ENCODE results near the gene DCAF7.

The DCAF7 gene

DNA sequence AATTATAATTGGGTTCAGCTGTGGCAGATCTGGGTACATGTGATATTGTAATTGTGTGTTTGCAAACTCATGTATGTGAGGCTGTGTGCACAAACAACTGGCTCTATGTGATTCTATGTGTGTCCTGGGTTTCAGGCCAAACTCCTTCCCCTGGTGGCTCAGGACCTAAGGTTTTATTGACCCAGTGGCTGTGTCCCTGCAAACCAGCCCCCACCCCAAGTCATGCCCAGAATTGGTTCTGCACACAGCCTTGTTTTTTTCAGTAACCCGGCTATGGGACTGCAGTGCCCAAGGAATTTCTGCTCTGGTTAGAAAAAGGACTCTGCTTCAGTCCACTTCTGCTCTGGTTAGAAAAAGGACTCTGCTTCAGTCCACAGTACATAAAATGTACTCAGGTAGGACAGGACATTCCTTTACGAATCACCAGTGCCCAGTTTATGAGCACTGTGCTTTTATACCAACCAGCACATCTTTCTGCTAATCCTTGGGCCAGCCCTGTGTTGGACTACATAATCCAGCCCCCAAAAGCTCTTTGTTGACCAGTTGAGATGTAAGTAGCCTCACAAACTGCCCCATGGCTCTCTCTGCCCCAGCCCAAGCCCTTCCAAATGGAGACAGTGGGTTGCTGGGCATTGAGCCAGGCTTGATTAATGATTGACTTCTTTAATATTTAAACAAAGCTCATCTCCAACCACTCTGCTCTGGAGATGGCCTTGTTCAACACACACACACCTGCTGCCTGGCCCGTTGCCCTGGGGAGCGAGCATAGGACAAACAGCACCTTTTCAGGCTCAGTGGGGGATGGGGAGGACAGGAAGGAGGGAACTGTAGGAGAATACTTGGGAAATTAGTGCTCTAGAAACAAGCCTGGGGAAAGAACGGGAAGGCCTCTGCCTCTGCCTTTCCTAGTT, 30.1 kb upstream of the DCAF7 start:
- Histone ChIP-seq H3K9ac (ENCODE audit: low read length) (no peak overlapping the region), H3K9me2 (replicated peaks; ENCODE audit: insufficient read depth, low read length) (no peaks in the 10 kb centered on the region), H3K36me3 (replicated peaks; ENCODE audit: insufficient read depth, low read length) (no peaks in the 10 kb centered on the region), H3K9me3 (replicated peaks; ENCODE audit: insufficient read depth, low read length) (no peaks in the 10 kb centered on the region), H3K4me1 (ENCODE audit: low read length) (no peaks in the 10 kb centered on the region), H2AFZ (ENCODE audit: low read length) (no peak overlapping the region), H3K27ac (ENCODE audit: low read length) (no peak overlapping the region), H3F3A (ENCODE audit: insufficient read depth, low read length) (no peaks in the 10 kb centered on the region), H4K20me1 (ENCODE audit: insufficient read depth, low read length) (no peaks in the 10 kb centered on the region), H3K4me2 (ENCODE audit: low read depth, low read length) (no peak overlapping the region), H3K79me2 (ENCODE audit: low read length) (no peaks in the 10 kb centered on the region), H3K4me3 (ENCODE audit: low read length) (no peak overlapping the region), H3K27me3 (replicated peaks; ENCODE audit: insufficient read depth, low read length) (peaks cover 32% of the 10 kb centered on the region)
- TF ChIP-seq EZH2 (optimal IDR thresholded peaks at IDR 0.05; ENCODE audit: low read depth, low read length) (no peak), EZH2phosphoT487 (IDR thresholded peaks at IDR 0.05; ENCODE audit: low read length) (no peak)
- TF ChIP-seq, protein P1, sequence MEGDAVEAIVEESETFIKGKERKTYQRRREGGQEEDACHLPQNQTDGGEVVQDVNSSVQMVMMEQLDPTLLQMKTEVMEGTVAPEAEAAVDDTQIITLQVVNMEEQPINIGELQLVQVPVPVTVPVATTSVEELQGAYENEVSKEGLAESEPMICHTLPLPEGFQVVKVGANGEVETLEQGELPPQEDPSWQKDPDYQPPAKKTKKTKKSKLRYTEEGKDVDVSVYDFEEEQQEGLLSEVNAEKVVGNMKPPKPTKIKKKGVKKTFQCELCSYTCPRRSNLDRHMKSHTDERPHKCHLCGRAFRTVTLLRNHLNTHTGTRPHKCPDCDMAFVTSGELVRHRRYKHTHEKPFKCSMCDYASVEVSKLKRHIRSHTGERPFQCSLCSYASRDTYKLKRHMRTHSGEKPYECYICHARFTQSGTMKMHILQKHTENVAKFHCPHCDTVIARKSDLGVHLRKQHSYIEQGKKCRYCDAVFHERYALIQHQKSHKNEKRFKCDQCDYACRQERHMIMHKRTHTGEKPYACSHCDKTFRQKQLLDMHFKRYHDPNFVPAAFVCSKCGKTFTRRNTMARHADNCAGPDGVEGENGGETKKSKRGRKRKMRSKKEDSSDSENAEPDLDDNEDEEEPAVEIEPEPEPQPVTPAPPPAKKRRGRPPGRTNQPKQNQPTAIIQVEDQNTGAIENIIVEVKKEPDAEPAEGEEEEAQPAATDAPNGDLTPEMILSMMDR (IDR thresholded peaks at IDR 0.05; ENCODE audit: low read length), result no peak
- no peak for DNase-seq

DNA sequence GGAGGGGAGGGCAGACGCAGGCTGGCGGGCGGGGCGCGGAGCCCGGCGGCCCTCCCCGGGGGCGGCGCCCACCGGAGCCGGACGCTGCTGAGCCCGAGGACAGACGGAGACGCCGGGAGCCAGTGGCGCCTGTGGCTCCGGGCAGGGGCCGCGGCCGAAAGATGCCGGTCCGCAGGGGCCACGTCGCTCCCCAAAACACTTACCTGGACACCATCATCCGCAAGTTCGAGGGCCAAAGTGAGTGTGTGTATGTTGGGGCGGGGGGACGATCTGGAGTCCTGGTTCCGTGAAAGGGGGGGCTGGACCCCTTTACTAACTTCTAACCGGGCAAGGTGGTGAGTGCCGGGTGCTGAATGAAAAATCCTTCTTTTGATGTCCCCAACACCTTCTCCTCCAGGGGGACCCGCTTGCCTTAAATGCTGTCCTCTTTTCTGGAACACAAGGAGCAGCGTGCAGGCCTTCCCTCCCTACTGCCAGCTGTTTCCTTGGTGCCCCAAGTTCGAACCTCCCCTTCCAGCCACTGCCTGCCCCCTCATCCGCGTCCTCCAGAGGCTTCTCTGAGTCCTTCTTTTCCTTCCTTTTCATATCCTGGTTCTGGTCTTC, 26.9 kb upstream of the DCAF7 start, which contains the start of gene KCNH6:
Gene KCNH6 (plus strand): TSS at position 106 of the 603 bp plus-strand sequence. CDS start 56 bp downstream, at position 162.
- Histone ChIP-seq H4K20me1 (ENCODE audit: insufficient read depth, low read length) (no peaks in the 10 kb centered on the region), H3K27ac (ENCODE audit: low read length) (no peak within 1 kb of the TSS), H2AFZ (ENCODE audit: low read length) (no peak within 1 kb of the TSS), H3K4me1 (ENCODE audit: low read length) (no peaks in the 10 kb centered on the region), H3F3A (ENCODE audit: insufficient read depth, low read length) (no peaks in the 10 kb centered on the region), H3K9ac (ENCODE audit: low read length) (no peak within 1 kb of the TSS), H3K4me3 (ENCODE audit: low read length) (no peak within 1 kb of the TSS), H3K9me3 (replicated peaks; ENCODE audit: insufficient read depth, low read length) (no peaks in the 10 kb centered on the region), H3K79me2 (ENCODE audit: low read length) (no peaks in the 10 kb centered on the region), H3K9me2 (replicated peaks; ENCODE audit: insufficient read depth, low read length) (no peaks in the 10 kb centered on the region), H3K27me3 (replicated peaks; ENCODE audit: insufficient read depth, low read length) (peaks cover 32% of the 10 kb centered on the region), H3K36me3 (replicated peaks; ENCODE audit: insufficient read depth, low read length) (no peaks in the 10 kb centered on the region), H3K4me2 (ENCODE audit: low read depth, low read length) (peak within 1 kb of the TSS; percentile 22; the same call in 1 of the 2 replicates)
- TF ChIP-seq, protein P1 (IDR thresholded peaks at IDR 0.05; ENCODE audit: low read length), result no peak
- TF ChIP-seq EZH2phosphoT487 (IDR thresholded peaks at IDR 0.05; ENCODE audit: low read length) (no peak), EZH2 (optimal IDR thresholded peaks at IDR 0.05; ENCODE audit: low read depth, low read length) (no peak)
- DNase-seq, result no peak

DNA sequence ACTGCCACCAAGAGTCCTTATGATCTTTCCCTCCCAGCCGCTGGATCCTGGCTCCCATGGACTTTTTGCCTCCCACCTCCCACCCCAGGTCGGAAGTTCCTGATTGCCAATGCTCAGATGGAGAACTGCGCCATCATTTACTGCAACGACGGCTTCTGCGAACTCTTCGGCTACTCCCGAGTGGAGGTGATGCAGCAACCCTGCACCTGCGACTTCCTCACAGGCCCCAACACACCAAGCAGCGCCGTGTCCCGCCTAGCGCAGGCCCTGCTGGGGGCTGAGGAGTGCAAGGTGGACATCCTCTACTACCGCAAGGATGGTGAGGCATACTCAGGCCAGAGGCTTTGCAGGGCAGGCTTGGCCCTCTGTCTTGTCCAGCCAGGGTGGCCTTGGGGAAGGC, 26.2 kb upstream of the DCAF7 start:
- H4K20me1 ChIP-seq (ENCODE audit: insufficient read depth, low read length), result no peaks in the 10 kb centered on the region

More for the DNA sequence above, 26.2 kb upstream of the DCAF7 start:
- Histone ChIP-seq H3K36me3 (replicated peaks; ENCODE audit: insufficient read depth, low read length) (no peaks in the 10 kb centered on the region), H3K9ac (ENCODE audit: low read length) (no peak overlapping the region), H3K27me3 (replicated peaks; ENCODE audit: insufficient read depth, low read length) (peaks cover 32% of the 10 kb centered on the region), H3K4me1 (ENCODE audit: low read length) (no peaks in the 10 kb centered on the region), H3K9me2 (replicated peaks; ENCODE audit: insufficient read depth, low read length) (no peaks in the 10 kb centered on the region), H3F3A (ENCODE audit: insufficient read depth, low read length) (no peaks in the 10 kb centered on the region), H3K79me2 (ENCODE audit: low read length) (no peaks in the 10 kb centered on the region), H3K27ac (ENCODE audit: low read length) (no peak overlapping the region), H3K9me3 (replicated peaks; ENCODE audit: insufficient read depth, low read length) (no peaks in the 10 kb centered on the region), H2AFZ (ENCODE audit: low read length) (no peak overlapping the region), H3K4me3 (ENCODE audit: low read length) (no peak overlapping the region), H3K4me2 (ENCODE audit: low read depth, low read length) (no peak overlapping the region)
- no peak for DNase-seq
- TF ChIP-seq EZH2phosphoT487 (IDR thresholded peaks at IDR 0.05; ENCODE audit: low read length), result no peak

All from MM.1S (cell line).